Measurements from ENCODE around the gene QPCT.
A peak's percentile ranks its signal among the peaks of the same experiment; 100 is the strongest.
"Not testable (repeated sequence)": the region's sequence is repeated elsewhere in the genome, so short reads cannot be mapped to it uniquely, and the experiment has no call there.

Gene QPCT

GRCh38 chr2:37380787-37381186 lies 36.4 kb downstream of the QPCT start:
- H3K4me3 ChIP-seq, H3K27ac ChIP-seq: not testable (repeated sequence)

DNA sequence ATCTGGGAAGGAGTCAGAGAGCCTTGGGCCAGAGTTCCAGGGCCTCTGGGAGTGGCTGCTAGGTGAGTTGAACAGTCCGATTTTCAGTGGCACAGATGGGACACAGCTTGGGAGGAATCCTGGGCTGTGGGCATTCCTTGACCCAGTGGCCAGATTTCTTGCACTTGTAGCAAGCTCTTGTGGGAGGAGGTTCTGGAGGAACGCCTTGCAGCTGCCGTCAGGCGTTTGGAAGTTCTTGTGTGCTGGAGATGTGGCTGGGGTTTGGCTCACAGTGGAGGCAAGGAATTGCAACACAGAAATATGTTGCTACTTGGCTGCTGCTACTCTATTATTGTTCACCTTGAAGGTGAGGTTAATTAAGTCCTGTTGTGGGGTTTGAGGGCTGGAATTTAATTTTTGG lies 39.8 kb downstream of the QPCT start:
- not testable (repeated sequence) for H3K4me3 ChIP-seq
- H3K27ac ChIP-seq, result peak overlapping the region in 1 of 21 experiments; percentile 15

DNA sequence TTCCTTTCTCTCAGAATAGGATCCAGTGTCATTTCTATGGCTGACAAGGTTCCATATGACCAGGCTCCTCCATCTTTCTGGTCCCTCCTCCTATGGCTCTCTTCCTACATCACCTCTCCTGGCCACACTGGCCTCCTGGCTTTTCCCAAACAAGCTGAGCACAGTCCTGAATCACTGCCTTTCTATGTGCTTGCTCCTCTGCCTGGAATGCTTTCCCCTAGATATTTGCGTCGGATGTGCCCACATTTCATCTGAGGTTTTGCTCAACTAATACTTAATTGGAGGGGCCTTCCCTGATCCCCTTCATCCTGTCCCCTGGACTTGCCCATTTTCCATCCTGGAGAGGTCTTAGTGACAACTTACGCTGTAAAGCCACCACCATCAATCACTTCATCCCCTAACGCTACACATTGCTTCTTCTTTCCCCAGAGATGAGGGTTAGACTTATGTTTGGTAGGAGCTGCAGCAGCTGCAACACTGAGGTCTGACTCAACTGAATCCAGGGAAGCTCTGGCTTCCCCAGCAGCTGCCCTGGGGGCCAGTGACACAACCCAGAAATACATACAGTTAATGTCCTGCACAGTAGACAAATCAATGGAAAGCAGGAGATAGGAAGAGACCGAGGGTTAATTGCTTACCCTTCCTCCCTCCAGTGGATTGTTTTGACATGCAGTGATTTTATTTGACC lies 42.9 kb downstream of the QPCT start:
- Histone ChIP-seq H3K27ac (peak overlapping the region in 3 of 21 experiments; percentile 14 to 44 (median 17)), H3K4me3 (no peak overlapping the region)

DNA sequence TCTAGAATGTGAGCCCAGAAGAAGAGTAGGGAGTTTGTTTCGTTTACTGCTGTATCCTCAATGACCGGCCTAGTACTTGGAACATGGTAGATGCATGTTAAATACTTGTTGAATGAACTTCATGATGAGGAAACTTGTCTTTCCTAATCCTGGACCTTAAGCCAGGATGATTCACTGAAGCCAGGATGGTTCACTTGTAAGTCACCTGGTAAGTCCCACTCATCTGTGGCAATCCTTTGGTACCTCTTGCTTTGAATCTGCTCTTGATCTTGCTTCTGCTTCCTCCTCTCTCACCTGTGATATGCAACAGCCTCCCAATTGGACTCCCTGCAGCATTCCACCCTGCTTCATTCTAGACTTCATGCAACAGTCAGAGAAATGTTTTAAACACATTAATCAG lies 43.6 kb downstream of the QPCT start:
- H3K27ac ChIP-seq, result peak overlapping the region in 2 of 21 experiments; percentile 17 to 44
- no peak overlapping the region for H3K4me3 ChIP-seq

DNA sequence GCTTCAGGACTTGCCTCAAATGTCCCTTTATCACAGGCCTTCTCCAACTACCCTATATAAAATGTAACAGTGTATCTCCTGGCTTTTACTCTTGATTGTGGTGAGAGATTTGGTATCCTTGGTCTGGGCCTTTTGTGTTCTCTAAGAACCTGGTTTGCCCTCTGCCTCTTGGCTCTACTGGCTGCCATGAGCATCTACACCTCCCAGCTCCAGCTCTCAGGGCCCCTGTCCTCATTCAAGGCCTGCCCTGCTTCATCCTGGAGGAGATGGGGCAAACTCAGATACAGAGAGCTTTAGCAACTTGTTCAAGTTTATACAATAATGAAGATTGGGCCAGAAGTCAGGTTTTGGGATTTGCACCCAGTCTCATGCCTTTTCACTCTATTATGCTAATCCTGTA lies 45.0 kb downstream of the QPCT start:
- Histone ChIP-seq H3K4me3 (no peak overlapping the region), H3K27ac (peak overlapping the region in 17 of 21 experiments; percentile 46 to 89 (median 65))

- no peak overlapping the region for H3K4me3 ChIP-seq
- H3K27ac ChIP-seq, result peak overlapping the region in 19 of 21 experiments; percentile 36 to 89 (median 65)
Observed at GRCh38 chr2:37389989-37390765, 45.7 kb downstream of the QPCT start.

GRCh38 chr2:37390777-37391176 lies 46.3 kb downstream of the QPCT start:
- Histone ChIP-seq H3K27ac (peak overlapping the region in 12 of 21 experiments; percentile 48 to 89 (median 70)), H3K4me3 (no peak overlapping the region)

GRCh38 chr2:37391711-37392110 lies 47.3 kb downstream of the QPCT start:
- Histone ChIP-seq H3K4me3 (no peak overlapping the region), H3K27ac (peak overlapping the region in 1 of 21 experiments; percentile 81)

DNA sequence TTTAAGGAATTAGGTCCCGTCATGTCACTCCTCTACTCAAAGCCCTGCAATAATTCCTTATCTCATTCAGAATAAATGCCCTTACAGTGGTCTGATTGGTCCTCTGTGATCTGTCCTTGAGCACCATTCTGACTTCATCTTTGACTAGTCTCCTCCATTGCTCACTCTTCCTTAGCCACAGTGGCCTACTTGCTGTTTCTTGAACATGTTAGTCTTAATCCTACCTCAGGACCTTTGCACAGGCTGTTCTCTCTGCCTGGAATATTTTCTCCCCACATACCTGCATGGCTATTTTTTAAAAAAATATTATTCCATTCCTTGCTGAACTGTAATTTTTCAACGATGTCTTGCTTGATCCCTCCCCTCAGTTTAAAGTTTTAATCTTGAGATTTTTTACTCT lies 48.0 kb downstream of the QPCT start:
- Histone ChIP-seq H3K27ac (no peak overlapping the region), H3K4me3 (no peak overlapping the region)

DNA sequence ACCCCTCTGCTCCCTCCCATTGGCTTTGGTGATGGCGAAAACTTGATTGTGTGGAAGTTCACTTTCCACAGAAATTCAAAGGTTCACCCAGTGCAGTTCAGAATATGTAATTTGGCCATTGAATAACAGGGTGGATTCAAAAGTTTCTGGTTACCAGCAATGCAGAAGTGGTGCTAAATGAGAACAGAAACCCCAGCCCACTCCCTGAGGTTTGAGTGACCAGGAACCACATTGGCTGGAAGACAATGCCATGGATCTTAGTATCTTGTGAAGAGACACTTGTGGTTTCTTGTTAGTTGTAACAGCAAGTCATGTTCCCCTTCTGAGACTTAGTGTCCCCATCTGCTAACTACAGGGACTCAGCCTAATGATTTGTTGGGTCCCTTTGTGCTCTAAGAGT lies 49.8 kb downstream of the QPCT start:
- no peak overlapping the region for H3K27ac ChIP-seq

GRCh38 chr2:37394796-37395555 lies 50.5 kb downstream of the QPCT start:
- no peak overlapping the region for H3K4me3 ChIP-seq

More for the DNA sequence above, 49.8 kb downstream of the QPCT start:
- H3K4me3 ChIP-seq, result no peak overlapping the region

GRCh38 chr2:37396890-37397565 lies 52.6 kb downstream of the QPCT start:
- no peak overlapping the region for H3K27ac ChIP-seq
- H3K4me3 ChIP-seq, result no peak overlapping the region

More at GRCh38 chr2:37394796-37395555, 50.5 kb downstream of the QPCT start:
- H3K27ac ChIP-seq, result no peak overlapping the region

- Histone ChIP-seq H3K4me3 (no peak overlapping the region), H3K27ac (no peak overlapping the region)
Observed at GRCh38 chr2:37398990-37399389, 54.6 kb downstream of the QPCT start.

DNA sequence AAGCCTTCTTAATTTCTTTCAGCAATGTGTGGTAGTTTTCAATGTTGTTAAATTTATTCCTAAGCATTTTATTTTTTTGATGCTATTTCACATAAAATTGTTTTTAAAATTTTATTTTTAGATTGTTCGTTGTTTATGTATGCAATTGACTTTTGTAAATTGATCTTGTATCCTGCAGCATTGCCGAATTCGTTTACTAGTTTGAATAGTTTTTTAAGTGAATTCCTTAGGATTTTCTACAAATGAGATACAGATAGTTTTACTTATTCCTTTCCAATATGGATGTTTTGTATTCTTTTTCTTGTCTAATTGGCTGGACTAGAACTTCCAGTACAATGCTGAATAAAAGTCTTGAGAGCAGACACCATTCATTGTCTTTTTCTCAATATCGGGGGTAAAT lies 55.6 kb downstream of the QPCT start:
- Histone ChIP-seq H3K4me3 (no peak overlapping the region), H3K27ac (no peak overlapping the region)

DNA sequence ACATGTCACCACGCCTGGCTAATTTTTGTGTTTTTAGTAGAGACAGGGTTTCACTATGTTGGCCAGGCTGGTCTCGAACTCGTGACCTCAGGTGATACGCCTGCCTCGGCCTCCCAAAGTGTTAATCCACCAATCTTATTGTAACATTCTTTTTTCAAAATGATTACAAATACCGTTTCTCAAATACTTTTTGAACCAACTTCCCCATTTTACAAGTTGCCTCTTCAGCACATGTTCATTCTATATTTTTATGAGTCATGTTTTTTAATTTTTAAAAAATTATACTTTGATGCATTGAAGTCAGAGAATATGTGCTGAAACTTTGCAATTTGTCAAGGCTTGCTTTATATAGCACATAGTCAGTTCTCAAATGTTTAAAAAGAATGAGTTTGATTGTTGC lies 58.2 kb downstream of the QPCT start:
- Histone ChIP-seq H3K27ac (no peak overlapping the region), H3K4me3 (no peak overlapping the region)

DNA sequence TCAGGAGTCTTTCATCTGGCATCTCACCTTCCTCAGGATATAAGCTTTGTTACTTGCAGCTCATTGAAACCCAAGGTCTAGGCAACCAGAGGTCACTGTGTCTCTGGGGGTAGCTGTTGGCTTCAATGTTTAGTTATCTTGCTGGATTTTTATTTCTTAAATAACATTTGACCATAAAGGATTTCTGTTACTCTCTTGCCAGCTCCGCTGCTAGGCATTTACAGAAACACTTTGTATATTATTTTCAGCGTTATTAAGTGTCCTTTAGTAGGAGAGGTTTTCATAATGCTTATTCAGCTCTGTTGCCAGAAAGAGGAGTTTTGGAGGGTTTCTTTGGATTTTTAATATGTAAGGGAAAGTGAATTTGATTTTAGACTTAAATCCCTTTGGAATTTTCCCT lies 61.4 kb downstream of the QPCT start:
- H3K4me3 ChIP-seq, result no peak overlapping the region

DNA sequence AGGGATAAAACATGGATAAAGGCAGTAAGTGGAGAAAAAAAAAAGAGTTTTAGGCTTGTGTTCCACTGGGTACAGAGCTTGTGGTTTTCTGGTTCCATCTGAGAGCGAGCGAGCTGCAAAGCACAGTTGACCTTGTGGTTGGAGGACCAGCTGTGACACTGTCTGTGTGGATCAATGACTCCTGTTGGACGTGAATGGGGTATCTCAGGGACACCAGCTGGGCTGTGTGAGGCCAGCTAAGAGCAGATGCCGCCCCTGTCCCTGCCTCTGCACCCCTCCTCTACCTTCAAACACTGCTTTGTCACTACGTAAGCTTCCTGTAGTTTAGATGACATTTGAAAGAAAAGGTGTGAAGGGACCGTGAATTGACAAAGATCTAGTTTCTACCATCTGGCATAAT lies 67.8 kb downstream of the QPCT start:
- Histone ChIP-seq H3K27ac (no peak overlapping the region), H3K4me3 (no peak overlapping the region)

More for the DNA sequence above, 61.4 kb downstream of the QPCT start:
- no peak overlapping the region for H3K27ac ChIP-seq

DNA sequence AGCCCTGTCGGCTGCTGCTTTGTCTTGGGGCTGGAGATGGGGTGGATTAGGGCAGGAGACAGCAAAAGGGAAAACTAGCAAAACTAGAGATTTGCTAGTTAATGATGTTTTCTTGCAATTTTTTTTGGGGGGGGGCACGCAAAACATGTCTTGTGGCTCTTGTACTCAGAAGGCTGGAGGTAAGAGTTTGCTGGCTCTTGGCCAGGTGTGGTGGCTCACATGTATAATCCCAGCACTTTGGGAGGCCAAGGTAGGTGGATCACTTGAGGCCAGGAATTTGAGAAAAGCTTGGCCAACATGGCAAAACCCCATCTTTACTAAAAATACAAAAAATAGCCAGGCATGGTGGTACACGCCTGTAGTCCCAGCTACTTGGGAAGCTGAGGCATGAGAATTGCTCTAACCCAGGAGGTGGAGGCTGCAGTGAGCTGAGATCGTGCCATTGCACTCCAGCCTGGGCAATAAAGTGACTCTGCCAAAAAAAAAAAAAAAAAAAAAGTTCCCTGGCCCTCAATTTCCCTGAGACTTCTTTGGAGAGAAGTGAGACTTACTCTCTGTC lies 69.6 kb downstream of the QPCT start:
- not testable (repeated sequence) for H3K4me3 ChIP-seq, H3K27ac ChIP-seq

GRCh38 chr2:37414470-37414949 lies 70.1 kb downstream of the QPCT start:
- Histone ChIP-seq H3K4me3 (no peak overlapping the region), H3K27ac (no peak overlapping the region)

All from skin epidermis (tissue), 12 donors.